Measurements from ENCODE around the gene CA9. TPM values are rescaled to one million over a fixed set of nuclear protein-coding genes. Genes with fewer than 3 reads are reported as not detected.

CA9 gene
- total RNA-seq, 1 experiment from 2014 or later: 8.5 TPM

GRCh38 chr9:35698231-35698630 lies 24.5 kb downstream of the CA9 start:
- Histone ChIP-seq H3K9ac (ENCODE audit: low read length) (no peak overlapping the region), H3K4me1 (ENCODE audit: control insufficient read depth in 1 of 2, insufficient read depth in 2 of 2, low read length in 2 of 2) (peaks cover 0 to 4% of the 10 kb centered on the region in 2 experiments; a peak in 1 of 4 replicates), H3K4me2 (ENCODE audit: low read length) (no peak overlapping the region), H3K9me2 (ENCODE audit: insufficient read depth) (no peaks in the 10 kb centered on the region), H3K36me3 (ENCODE audit: control insufficient read depth in 1 of 2, insufficient read depth in 2 of 2, low read length in 2 of 2) (peaks cover 43 to 61% of the 10 kb centered on the region in 2 experiments), H4K20me1 (ENCODE audit: insufficient read depth) (no peaks in the 10 kb centered on the region), H3K79me2 (ENCODE audit: insufficient read depth, low read length) (no peaks in the 10 kb centered on the region), H3K27ac (ENCODE audit: low read depth, low read length) (no peak overlapping the region), H3K9me3 (ENCODE audit: control insufficient read depth in 1 of 2, insufficient read depth in 1 of 2, low read depth in 1 of 2, low read length in 2 of 2) (no peaks in the 10 kb centered on the region), H3K27me3 (ENCODE audit: insufficient read depth, low read length) (no peaks in the 10 kb centered on the region), H3K4me3 (replicated peaks in 1 of 2; ENCODE audit: low read depth in 1 of 2, low read length in 2 of 2) (no peak overlapping the region), H2AFZ (ENCODE audit: low read depth, low read length, poor library complexity, severe bottlenecking) (no peak overlapping the region)
- ChIA-PET RAD21 (ENCODE audit: low non-redundant PET in 1 of 2, low total read pairs in 2 of 2, uncharacterized antibody in 2 of 2, unreplicated experiment in 2 of 2) (no interaction called here), CTCF (interaction anchor here (2.2 to 3.7 kb wide), 2 partner anchors 37 to 52 kb away, joined by 8 to 33 read pairs; no protein-coding TSS in a partner anchor), POLR2A (no interaction called here)
- ATAC-seq (no peak), DNase-seq (ENCODE audit: low read depth, low spot score) (no peak)
- no peak for TF ChIP-seq ZFX (IDR thresholded peaks at IDR 0.05)
- TF ChIP-seq, protein P1, sequence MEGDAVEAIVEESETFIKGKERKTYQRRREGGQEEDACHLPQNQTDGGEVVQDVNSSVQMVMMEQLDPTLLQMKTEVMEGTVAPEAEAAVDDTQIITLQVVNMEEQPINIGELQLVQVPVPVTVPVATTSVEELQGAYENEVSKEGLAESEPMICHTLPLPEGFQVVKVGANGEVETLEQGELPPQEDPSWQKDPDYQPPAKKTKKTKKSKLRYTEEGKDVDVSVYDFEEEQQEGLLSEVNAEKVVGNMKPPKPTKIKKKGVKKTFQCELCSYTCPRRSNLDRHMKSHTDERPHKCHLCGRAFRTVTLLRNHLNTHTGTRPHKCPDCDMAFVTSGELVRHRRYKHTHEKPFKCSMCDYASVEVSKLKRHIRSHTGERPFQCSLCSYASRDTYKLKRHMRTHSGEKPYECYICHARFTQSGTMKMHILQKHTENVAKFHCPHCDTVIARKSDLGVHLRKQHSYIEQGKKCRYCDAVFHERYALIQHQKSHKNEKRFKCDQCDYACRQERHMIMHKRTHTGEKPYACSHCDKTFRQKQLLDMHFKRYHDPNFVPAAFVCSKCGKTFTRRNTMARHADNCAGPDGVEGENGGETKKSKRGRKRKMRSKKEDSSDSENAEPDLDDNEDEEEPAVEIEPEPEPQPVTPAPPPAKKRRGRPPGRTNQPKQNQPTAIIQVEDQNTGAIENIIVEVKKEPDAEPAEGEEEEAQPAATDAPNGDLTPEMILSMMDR (IDR thresholded peaks at IDR 0.05 in 2 of 3, conservative IDR thresholded peaks at IDR 0.05 in 1 of 3; ENCODE audit: borderline replicate concordance in 1 of 3, insufficient read depth in 1 of 3, low read depth in 2 of 3, low read length in 2 of 3): no peak
- no peak for TF ChIP-seq POLR2AphosphoS5 (IDR thresholded peaks at IDR 0.05; ENCODE audit: low read depth, low read length)
- no peak for TF ChIP-seq REST (IDR thresholded peaks at IDR 0.05; ENCODE audit: low read depth)
- no peak for TF ChIP-seq POLR2A (IDR thresholded peaks at IDR 0.05; ENCODE audit: borderline replicate concordance, extremely low read depth, insufficient read depth, insufficient read length)
- TF ChIP-seq RAD21 (IDR thresholded peaks at IDR 0.05; ENCODE audit: low read depth): no peak
- no peak for TF ChIP-seq TCF7L2 (IDR thresholded peaks at IDR 0.05; ENCODE audit: borderline replicate concordance, extremely low read depth, insufficient read depth, insufficient read length)
- no peak for TF ChIP-seq ZNF274 (IDR thresholded peaks at IDR 0.05; ENCODE audit: low read depth, low read length)
- no peak for TF ChIP-seq YY1 (IDR thresholded peaks at IDR 0.05; ENCODE audit: extremely low read depth, insufficient replicate concordance, low read depth, low read length)
- intact Hi-C loops (cut with micrococcal nuclease): no loop called here
- no TSS peak for BruUV-seq (replicated peaks)

Data from HCT116 (cell line).